T-helper 2 cell treated with Interferon-gamma antibody and Interleukin-4, amounts not matched to agents 5 μg/mL and 100 μg/mL, for 36 hours (primary cell): ENCODE data around the gene SH2B2.
"Not testable (repeated sequence)": the region's sequence is repeated elsewhere in the genome, so short reads cannot be mapped to it uniquely, and the experiment has no call there.

Experiments used
- DNase-seq: peaks from one replicate; pipeline ENCODE4 v3.0.0; 2021; ENCODE audit warnings: low spot score
- H3K27ac Mint-ChIP-seq: one replicate; pipeline ENCODE4 v1.8.0; 2021; ENCODE audit warnings: mild to moderate bottlenecking, mixed read lengths
- H3K27me3 Mint-ChIP-seq: one replicate; pipeline ENCODE4 v1.8.0; 2021; ENCODE audit warnings: low read depth, mixed read lengths
- H3K36me3 Mint-ChIP-seq: one replicate; pipeline ENCODE4 v1.8.0; 2021; ENCODE audit warnings: low read depth, mixed read lengths
- H3K4me1 Mint-ChIP-seq: one replicate; pipeline ENCODE4 v1.8.0; 2021; ENCODE audit warnings: low read depth, mixed read lengths
- H3K4me3 Mint-ChIP-seq: one replicate; pipeline ENCODE4 v1.8.0; 2022; ENCODE audit warnings: mild to moderate bottlenecking, moderate library complexity, mixed read lengths
- H3K9me3 Mint-ChIP-seq: one replicate; pipeline ENCODE4 v1.8.0; 2021; ENCODE audit warnings: mixed read lengths

Gene SH2B2

DNA sequence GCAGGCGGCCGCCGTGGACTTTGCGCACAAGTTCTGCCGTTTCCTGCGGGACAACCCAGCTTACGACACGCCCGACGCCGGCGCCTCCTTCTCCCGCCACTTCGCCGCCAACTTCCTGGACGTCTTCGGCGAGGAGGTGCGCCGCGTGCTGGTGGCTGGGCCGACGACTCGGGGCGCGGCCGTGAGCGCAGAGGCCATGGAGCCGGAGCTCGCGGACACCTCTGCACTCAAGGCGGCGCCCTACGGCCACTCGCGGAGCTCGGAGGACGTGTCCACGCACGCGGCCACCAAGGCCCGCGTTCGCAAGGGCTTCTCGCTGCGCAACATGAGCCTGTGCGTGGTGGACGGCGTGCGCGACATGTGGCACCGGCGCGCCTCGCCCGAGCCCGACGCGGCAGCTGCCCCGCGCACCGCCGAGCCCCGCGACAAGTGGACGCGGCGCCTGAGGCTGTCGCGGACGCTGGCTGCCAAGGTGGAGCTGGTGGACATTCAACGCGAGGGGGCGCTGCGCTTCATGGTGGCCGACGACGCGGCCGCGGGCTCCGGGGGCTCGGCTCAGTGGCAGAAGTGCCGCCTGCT is 14.1 kb downstream of the SH2B2 start:
- DNase-seq, result no peak
- Mint-ChIP-seq H3K9me3 (no peaks in the 10 kb centered on the region), H3K36me3 (no peaks in the 10 kb centered on the region), H3K27me3 (no peaks in the 10 kb centered on the region), H3K4me1 (no peaks in the 10 kb centered on the region), H3K27ac (no peak overlapping the region), H3K4me3 (no peak overlapping the region)

DNA sequence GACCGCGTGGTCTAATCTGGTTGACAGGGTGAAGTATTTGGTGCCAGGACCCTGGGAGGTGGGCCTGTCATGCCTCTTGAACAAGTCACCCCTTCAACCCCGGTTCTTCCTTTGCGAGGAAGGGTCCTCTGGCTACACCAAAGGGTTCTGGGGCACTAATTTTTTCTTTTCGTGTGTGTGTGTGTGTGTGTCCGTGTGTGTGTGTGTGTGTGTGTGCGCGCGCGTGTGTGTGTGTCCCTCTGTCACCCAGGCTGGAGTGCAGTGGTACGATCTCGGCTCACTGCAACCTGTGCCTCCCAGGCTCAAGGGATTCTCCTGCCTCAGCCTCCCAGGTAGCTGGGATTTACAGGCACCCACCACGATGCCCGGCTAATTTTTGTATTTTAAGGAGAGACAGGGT is 14.7 kb downstream of the SH2B2 start:
- not testable (repeated sequence) for H3K4me3 Mint-ChIP-seq, H3K9me3 Mint-ChIP-seq, H3K27me3 Mint-ChIP-seq, H3K27ac Mint-ChIP-seq, H3K36me3 Mint-ChIP-seq, DNase-seq, H3K4me1 Mint-ChIP-seq

DNA sequence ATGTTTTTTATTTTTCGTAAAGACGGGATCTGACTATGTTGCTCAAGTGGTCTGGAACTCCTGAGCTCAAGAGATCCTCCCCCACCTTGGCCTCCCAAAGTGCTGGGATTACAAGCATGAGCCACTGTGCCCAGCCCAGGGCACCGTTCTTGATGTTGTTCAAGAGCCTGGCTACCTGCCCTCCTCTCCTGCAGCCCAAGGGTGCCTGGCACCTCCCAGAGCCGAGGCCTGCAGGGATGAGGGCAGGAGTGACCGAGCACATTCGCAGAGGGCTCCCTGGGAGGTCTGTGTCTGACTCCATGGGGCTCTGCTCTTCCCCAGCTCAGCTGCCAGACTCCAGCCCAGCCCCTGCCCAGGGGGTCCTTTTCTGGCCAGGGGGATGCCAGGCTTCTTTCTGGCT is 15.4 kb downstream of the SH2B2 start:
- Mint-ChIP-seq H3K36me3 (no peaks in the 10 kb centered on the region), H3K27me3 (no peaks in the 10 kb centered on the region), H3K9me3 (no peaks in the 10 kb centered on the region), H3K4me3 (no peak overlapping the region), H3K4me1 (peaks cover 4% of the 10 kb centered on the region), H3K27ac (no peak overlapping the region)
- no peak for DNase-seq

DNA sequence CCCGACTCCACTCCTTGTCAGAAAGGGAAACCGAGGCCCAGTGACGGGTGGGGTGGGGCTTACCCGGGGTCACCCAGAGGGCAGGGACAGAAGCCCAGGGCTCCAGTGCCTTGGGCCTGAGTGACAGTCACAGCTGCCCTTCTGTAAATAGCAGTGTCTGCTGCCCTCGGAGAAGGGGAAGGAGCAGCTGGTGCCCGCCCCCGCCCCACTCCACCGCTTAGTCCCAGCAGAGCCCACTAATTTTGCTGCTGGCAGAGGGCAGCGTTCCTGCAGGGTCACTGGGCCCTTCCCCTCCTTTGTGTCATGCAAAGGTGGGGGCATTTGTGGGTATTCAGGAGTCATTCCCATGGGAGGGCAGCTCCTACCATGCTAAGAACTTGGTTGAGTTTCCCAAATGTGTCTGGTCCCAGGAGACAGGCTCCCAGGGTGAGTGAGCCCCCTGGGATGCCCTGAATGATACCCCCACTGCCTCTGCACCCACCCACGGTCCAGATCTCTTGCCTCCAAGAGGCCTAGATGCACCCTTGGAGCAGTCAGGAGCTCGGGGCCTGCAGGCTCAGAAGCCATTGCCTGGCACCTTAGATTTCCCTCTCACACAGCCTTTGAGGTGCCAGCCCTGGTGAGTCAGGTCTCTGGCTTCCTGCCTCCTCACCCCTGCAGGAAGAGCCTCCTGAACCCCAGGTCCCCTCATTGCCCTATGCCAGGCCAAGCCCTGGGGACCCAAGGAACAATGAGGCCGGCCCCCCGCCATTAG is 17.2 kb downstream of the SH2B2 start:
- Mint-ChIP-seq H3K9me3 (no peaks in the 10 kb centered on the region), H3K4me1 (peaks cover 7% of the 10 kb centered on the region), H3K27ac (no peak overlapping the region), H3K4me3 (no peak overlapping the region), H3K27me3 (no peaks in the 10 kb centered on the region), H3K36me3 (no peaks in the 10 kb centered on the region)
- no peak for DNase-seq

DNA sequence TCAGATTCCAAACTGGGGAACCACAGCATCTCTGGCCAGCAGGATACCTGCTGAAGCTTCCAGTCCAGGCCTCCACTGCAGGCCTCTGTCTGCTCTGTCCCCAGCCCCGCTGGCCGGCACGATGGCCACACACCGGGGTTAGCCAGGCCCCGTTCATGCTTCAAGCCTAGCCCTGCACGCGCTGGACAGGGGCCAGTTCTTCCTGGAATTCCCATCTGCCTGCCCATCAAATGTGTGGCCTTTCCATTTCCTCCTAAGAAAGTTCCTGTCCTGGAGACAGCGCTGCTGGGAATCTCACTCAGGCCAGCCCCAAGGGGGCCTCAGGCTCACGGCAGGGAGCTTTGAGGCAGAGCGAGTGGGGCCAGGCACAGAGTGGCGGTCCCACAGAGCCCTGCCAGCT is 18.0 kb downstream of the SH2B2 start:
- H3K27me3 Mint-ChIP-seq, result no peaks in the 10 kb centered on the region
- no peaks in the 10 kb centered on the region for H3K9me3 Mint-ChIP-seq
- H3K27ac Mint-ChIP-seq, result no peak overlapping the region
- H3K36me3 Mint-ChIP-seq, result no peaks in the 10 kb centered on the region
- no peak overlapping the region for H3K4me3 Mint-ChIP-seq
- DNase-seq, result no peak
- H3K4me1 Mint-ChIP-seq, result peaks cover 7% of the 10 kb centered on the region

DNA sequence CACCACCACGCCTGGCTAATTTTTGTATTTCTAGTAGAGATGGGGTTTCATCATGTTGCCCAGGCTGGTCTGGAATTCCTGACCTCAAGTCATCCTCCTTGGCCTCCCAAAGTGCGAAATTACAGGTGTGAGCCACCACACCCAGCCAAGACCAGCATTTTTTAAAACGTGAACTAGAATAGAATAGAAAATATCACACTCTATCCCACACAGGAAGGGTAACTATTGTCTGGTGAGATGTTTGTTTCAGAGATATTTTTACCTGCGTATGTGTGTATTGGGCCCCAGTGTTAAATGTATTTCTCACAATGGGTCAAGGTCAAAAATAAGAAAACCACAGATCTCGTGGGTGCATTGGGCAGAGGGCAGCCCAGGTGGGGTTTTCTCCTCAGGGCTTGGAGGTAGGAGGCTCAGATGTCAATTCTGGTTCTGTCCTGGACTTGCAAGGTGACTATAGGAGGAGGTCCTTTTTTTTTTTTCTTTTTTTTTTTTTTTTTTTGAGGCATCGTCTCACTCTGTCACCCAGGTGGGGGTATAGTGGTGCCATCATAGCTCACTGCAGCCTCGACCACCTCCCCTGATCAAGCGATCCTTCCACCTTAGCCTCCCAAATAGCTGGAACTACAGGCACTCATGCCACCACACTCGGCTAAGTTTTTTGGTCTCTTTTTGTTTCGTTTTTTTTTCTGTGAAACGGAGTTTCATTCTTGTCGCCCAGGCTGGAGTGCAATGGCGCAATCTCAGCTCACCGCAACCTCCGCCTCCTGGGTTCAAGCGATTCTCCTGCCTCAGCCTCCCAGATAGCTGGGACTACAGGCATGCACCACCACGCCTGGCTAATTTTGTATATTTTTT is 19.0 kb downstream of the SH2B2 start:
- no peaks in the 10 kb centered on the region for H3K9me3 Mint-ChIP-seq

DNA sequence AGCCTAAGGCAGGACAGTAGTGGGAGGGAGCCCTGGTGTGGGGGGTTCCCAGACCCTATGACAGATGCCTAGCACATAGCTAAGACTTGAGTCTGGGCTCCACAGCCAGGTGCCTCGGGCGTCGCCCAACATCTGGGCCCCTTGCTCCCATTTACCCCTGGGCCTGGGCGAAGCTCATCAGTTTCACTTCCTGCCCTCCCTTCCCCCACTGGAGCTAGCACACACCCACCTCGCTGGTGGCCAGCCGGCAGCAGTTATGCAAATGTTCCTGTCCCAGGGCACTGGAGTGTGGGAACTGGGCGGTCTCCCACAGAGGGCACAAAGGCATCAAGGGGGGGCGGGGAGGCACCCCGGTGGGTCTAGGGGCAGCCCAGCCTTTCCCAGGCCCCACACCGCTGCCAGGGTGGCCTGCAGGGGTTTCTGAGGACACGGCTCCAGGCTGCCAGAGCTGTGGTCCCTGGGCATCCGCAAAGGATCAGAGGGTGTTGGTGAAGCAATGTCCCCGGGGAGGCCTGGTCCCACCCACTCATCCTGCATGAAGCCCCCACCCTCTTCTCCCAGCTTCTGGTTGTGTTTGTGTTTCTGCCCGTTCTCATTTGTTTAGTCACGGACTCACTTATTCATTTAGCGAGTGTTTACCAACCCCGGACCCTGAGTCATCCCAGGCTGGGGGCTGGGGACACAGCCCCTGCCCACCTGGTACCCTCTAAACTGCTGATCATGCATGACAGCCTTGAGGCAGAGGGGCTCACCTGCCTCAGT is 20.4 kb downstream of the SH2B2 start:
- DNase-seq, result peak; percentile 48
- Mint-ChIP-seq H3K36me3 (no peaks in the 10 kb centered on the region), H3K4me3 (no peak overlapping the region), H3K27ac (peak overlapping the region; percentile 69), H3K27me3 (no peaks in the 10 kb centered on the region), H3K9me3 (no peaks in the 10 kb centered on the region), H3K4me1 (peaks cover 7% of the 10 kb centered on the region)

More for the DNA sequence above, 19.0 kb downstream of the SH2B2 start:
- H3K36me3 Mint-ChIP-seq, result no peaks in the 10 kb centered on the region
- no peaks in the 10 kb centered on the region for H3K27me3 Mint-ChIP-seq
- peaks cover 7% of the 10 kb centered on the region for H3K4me1 Mint-ChIP-seq
- H3K27ac Mint-ChIP-seq, result peak overlapping the region; percentile 60
- no peak for DNase-seq
- H3K4me3 Mint-ChIP-seq, result no peak overlapping the region

DNA sequence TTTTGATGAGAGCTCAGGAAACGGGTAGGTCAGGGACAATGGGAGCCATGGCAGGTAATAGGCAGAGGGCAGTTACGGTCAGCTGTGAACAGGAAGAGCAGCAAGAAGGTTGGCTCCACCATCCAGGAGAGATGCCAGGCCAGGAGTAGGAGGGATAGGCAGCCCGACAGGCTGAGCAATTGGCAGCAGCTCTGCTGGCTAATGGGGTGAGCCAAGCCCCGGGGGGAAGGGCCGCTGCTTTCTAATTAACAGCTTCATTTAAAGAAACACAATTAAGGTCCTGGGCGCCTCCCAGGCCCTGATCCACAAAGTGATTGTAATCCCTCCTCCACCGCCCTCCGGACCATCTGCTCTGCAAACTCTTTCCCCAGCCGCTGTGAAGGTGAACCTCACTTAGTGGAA is 23.7 kb downstream of the SH2B2 start:
- Mint-ChIP-seq H3K27ac (no peak overlapping the region), H3K9me3 (no peaks in the 10 kb centered on the region), H3K4me1 (peaks cover 7% of the 10 kb centered on the region), H3K36me3 (no peaks in the 10 kb centered on the region), H3K4me3 (no peak overlapping the region), H3K27me3 (no peaks in the 10 kb centered on the region)
- DNase-seq, result no peak

DNA sequence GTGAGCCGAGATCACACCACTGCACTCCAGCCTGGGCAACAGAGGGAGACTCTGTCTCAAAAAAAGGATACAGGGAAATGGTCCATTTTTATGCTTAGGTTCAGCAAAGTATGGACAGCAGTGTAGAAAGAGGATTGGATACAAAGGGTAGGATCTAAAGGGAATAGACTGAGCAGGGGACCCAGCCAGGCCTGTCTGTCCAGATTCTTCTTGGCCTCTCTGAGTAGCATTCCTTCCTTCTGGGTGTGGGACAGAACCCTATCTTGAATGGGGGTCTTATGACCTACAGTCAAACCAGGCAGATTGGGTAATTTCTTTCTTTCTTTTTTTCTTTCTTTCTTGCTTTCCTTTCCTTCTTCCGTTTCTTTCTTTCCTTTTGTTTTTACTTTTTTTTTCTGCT is 25.6 kb downstream of the SH2B2 start:
- H3K9me3 Mint-ChIP-seq, result no peaks in the 10 kb centered on the region

DNA sequence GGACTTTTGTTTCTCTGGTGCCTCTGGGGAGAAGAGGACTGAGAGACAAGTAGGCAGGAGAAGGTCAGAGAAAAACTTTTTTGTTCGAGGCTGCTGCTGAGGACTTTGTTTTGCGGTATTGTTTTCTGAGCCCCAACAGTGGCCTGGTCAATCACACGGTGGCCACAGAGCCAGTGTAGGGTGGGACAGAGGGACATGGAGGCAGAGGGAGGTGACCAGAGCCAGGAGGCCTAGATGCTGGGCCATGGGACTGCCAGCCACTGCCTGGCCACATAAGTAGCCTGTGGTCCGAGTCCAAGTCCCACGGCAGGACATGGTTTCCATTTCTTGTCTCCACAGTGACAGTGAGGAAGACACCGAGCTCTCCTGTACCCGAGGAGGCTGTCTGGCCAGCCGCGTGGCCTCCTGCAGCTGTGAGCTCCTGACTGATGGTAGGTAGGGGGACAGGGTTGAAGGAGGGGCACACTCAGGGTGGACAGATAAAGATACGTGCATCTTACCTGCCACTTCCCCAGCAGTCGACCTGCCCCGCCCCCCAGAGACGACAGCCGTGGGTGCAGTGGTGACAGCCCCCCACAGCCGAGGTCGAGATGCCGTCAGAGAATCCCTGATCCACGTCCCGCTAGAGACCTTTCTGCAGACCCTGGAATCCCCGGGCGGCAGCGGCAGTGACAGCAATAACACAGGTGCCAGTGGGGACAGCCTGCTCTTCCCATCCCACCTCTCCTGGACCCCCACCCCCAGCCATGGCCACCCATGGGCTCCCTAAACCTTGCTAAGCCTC is 27.5 kb downstream of the SH2B2 start:
- no peaks in the 10 kb centered on the region for H3K9me3 Mint-ChIP-seq
- no peak for DNase-seq

More for the DNA sequence above, 25.6 kb downstream of the SH2B2 start:
- peaks cover under 1% of the 10 kb centered on the region for H3K4me1 Mint-ChIP-seq
- no peaks in the 10 kb centered on the region for H3K36me3 Mint-ChIP-seq
- H3K27ac Mint-ChIP-seq, result no peak overlapping the region
- DNase-seq, result no peak
- no peak overlapping the region for H3K4me3 Mint-ChIP-seq
- H3K27me3 Mint-ChIP-seq, result no peaks in the 10 kb centered on the region

DNA sequence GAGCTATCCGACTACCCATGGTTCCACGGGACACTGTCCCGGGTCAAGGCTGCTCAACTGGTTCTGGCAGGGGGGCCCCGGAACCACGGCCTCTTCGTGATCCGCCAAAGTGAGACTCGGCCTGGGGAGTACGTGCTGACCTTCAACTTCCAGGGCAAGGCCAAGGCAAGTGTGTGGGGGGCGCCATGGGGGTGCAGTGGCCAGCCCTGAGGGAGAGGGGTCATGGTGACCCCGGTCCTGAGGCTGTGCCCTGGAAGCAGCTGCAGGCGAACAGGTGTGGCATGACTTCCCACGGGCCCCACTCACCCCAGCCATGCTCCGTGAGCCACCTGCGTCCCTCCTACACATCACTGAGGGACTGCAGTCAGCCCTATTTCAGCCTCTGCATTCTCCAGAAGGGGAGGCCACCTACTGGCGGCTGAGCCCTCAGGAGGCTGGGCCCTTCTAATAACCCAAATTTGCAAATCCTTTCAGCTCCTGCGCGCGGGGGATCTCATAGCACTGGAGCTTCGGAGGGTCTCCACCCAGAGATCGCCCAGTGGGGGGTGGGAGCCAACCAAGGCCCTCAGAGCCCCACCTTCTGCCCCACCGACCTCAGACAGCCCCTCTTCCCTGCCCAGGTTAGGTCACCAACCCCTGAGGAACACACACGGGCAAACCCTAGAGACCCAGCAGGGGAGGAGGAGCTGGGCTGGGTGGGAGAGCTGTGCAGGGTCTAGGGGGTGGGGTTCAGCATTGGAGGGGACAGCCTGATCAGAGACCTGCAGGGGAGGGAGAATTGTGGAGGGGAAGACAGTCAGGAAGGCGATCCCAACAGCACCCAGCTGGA is 30.8 kb downstream of the SH2B2 start:
- no peak overlapping the region for H3K27ac Mint-ChIP-seq
- no peaks in the 10 kb centered on the region for H3K27me3 Mint-ChIP-seq

More for the DNA sequence above, 27.5 kb downstream of the SH2B2 start:
- Mint-ChIP-seq H3K36me3 (no peaks in the 10 kb centered on the region), H3K27me3 (no peaks in the 10 kb centered on the region), H3K4me1 (no peaks in the 10 kb centered on the region), H3K4me3 (no peak overlapping the region), H3K27ac (no peak overlapping the region)

DNA sequence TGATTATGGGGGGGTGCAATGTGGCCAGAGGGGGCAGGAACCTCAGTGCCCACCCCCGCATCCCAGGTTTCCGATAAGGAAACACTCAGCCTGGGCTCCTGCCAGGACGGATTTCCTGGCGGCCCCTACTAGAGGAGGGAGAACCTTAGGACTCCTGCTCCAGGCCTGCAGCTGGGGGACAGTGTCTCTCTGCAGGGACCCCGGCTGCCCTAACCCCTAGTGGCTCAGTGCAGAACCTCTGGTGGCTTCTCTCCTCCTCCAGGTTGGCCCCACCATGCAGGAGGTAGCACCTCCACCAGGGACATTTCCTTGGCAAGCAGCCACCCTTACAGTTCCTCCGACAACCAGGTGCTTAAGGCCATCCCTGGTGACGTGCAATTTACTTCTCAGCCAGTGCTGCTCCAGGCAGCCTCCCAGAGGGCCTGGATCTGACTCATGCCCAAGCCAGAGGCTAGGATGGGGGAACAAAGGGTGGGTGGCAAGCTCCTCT is 31.9 kb downstream of the SH2B2 start:
- no peak overlapping the region for H3K27ac Mint-ChIP-seq
- no peak overlapping the region for H3K4me3 Mint-ChIP-seq
- H3K36me3 Mint-ChIP-seq, result no peaks in the 10 kb centered on the region
- H3K4me1 Mint-ChIP-seq, result no peaks in the 10 kb centered on the region
- DNase-seq, result no peak
- no peaks in the 10 kb centered on the region for H3K9me3 Mint-ChIP-seq
- H3K27me3 Mint-ChIP-seq, result no peaks in the 10 kb centered on the region

More for the DNA sequence above, 30.8 kb downstream of the SH2B2 start:
- no peaks in the 10 kb centered on the region for H3K36me3 Mint-ChIP-seq
- no peak for DNase-seq
- no peaks in the 10 kb centered on the region for H3K9me3 Mint-ChIP-seq
- no peak overlapping the region for H3K4me3 Mint-ChIP-seq
- no peaks in the 10 kb centered on the region for H3K4me1 Mint-ChIP-seq
